ACC112 (cell line): ENCODE results near the gene PSMB10.
A peak's percentile ranks its signal among the peaks of the same experiment; 100 is the strongest.

Source experiments
- H2AFZ ChIP-seq: fragments of 200-600 bp; sonication (generic); one replicate; pipeline ENCODE4 v1.6.0; 2017; ENCODE audit warnings: antibody characterized with exemption, low read length; ENCODE audit not compliant: unreplicated experiment
- H3K27ac ChIP-seq: fragments of 200-600 bp; sonication (generic); 2 replicates; pipeline ENCODE4 v1.5.1; 2014; ENCODE audit warnings: low read depth, mild to moderate bottlenecking, antibody characterized with exemption, low read length, moderate library complexity
- H3K27me3 ChIP-seq: fragments of 200-600 bp; sonication (generic); 2 replicates; pipeline ENCODE4 v1.6.1; 2014; ENCODE audit warnings: mild to moderate bottlenecking, antibody characterized with exemption, low read length, moderate library complexity, mixed read lengths; ENCODE audit not compliant: insufficient read depth
- H3K36me3 ChIP-seq: fragments of 200-600 bp; sonication (generic); 2 replicates; pipeline ENCODE4 v1.6.1; 2016; ENCODE audit warnings: mild to moderate bottlenecking, antibody characterized with exemption, low read length, moderate library complexity, mixed read lengths; ENCODE audit not compliant: insufficient read depth
- H3K4me1 ChIP-seq: fragments of 200-600 bp; sonication (generic); one replicate; pipeline ENCODE4 v1.6.1; 2016; ENCODE audit warnings: low read length, mixed read lengths; ENCODE audit not compliant: insufficient read depth, unreplicated experiment, control insufficient read depth
- H3K4me3 ChIP-seq: fragments of 200-600 bp; sonication (generic); 2 replicates; pipeline ENCODE4 v1.5.1; 2014; ENCODE audit warnings: mild to moderate bottlenecking, low read depth, low read length
- H3K79me2 ChIP-seq: fragments of 200-600 bp; sonication (generic); one replicate; pipeline ENCODE4 v1.6.0; 2016; ENCODE audit warnings: low read length; ENCODE audit not compliant: control insufficient read depth, unreplicated experiment, insufficient read depth

Gene PSMB10

GRCh38 chr16:67931712-67932461 is 4.8 kb downstream of the PSMB10 start, which contains the start of gene CTRL:
Gene CTRL, minus strand, starts transcription at chr16:67931862. Its CDS starts 10 bp downstream, at chr16:67931852.
- Histone ChIP-seq H3K27me3 (no peaks in the 10 kb centered on the region), H3K4me3 (no peak within 1 kb of the TSS), H3K27ac (no peak within 1 kb of the TSS), H3K36me3 (no peaks in the 10 kb centered on the region), H3K79me2 (peaks cover 2% of the 10 kb centered on the region), H3K4me1 (peaks cover 10% of the 10 kb centered on the region), H2AFZ (no peak within 1 kb of the TSS)

- Histone ChIP-seq H3K27me3 (no peaks in the 10 kb centered on the region), H3K36me3 (no peaks in the 10 kb centered on the region), H3K27ac (no peak overlapping the region), H2AFZ (no peak overlapping the region), H3K79me2 (no peaks in the 10 kb centered on the region), H3K4me3 (no peak overlapping the region), H3K4me1 (peaks cover 21% of the 10 kb centered on the region)
Measured at GRCh38 chr16:67930678-67931211, 5.9 kb downstream of the PSMB10 start.

- Histone ChIP-seq H3K4me3 (no peak overlapping the region), H3K27me3 (no peaks in the 10 kb centered on the region), H3K27ac (no peak overlapping the region), H3K36me3 (no peaks in the 10 kb centered on the region), H3K79me2 (no peaks in the 10 kb centered on the region), H2AFZ (no peak overlapping the region), H3K4me1 (peaks cover 21% of the 10 kb centered on the region)
Measured at GRCh38 chr16:67930191-67930590, 6.5 kb downstream of the PSMB10 start.

GRCh38 chr16:67928561-67929364 is 7.9 kb downstream of the PSMB10 start:
- Histone ChIP-seq H3K79me2 (no peaks in the 10 kb centered on the region), H3K4me1 (peaks cover 14% of the 10 kb centered on the region), H3K27me3 (no peaks in the 10 kb centered on the region), H3K36me3 (no peaks in the 10 kb centered on the region), H2AFZ (no peak overlapping the region), H3K4me3 (no peak overlapping the region), H3K27ac (no peak overlapping the region)

GRCh38 chr16:67928147-67928546 is 8.5 kb downstream of the PSMB10 start:
- no peak overlapping the region for H3K27ac ChIP-seq
- H3K79me2 ChIP-seq: no peaks in the 10 kb centered on the region
- H3K4me3 ChIP-seq: no peak overlapping the region
- no peak overlapping the region for H2AFZ ChIP-seq
- H3K4me1 ChIP-seq: peaks cover 14% of the 10 kb centered on the region
- H3K27me3 ChIP-seq: no peaks in the 10 kb centered on the region
- H3K36me3 ChIP-seq: no peaks in the 10 kb centered on the region

- Histone ChIP-seq H3K4me1 (peaks cover 14% of the 10 kb centered on the region), H2AFZ (no peak overlapping the region), H3K27me3 (no peaks in the 10 kb centered on the region), H3K36me3 (no peaks in the 10 kb centered on the region), H3K27ac (no peak overlapping the region), H3K79me2 (no peaks in the 10 kb centered on the region), H3K4me3 (no peak overlapping the region)
Measured at GRCh38 chr16:67927131-67927941, 9.3 kb downstream of the PSMB10 start.

GRCh38 chr16:67926181-67926750 is 10.4 kb downstream of the PSMB10 start:
- peak overlapping the region; percentile 5; the same call in 1 of the 2 replicates for H3K27ac ChIP-seq
- no peaks in the 10 kb centered on the region for H3K27me3 ChIP-seq
- H3K79me2 ChIP-seq: no peaks in the 10 kb centered on the region
- no peaks in the 10 kb centered on the region for H3K36me3 ChIP-seq
- H3K4me1 ChIP-seq: peaks cover 14% of the 10 kb centered on the region
- no peak overlapping the region for H3K4me3 ChIP-seq
- H2AFZ ChIP-seq: no peak overlapping the region

GRCh38 chr16:67924140-67924906 is 12.3 kb downstream of the PSMB10 start:
- H3K36me3 ChIP-seq: no peaks in the 10 kb centered on the region
- no peaks in the 10 kb centered on the region for H3K27me3 ChIP-seq
- H3K79me2 ChIP-seq: peaks cover under 1% of the 10 kb centered on the region
- no peak overlapping the region for H3K4me3 ChIP-seq
- H2AFZ ChIP-seq: no peak overlapping the region
- H3K27ac ChIP-seq: no peak overlapping the region
- H3K4me1 ChIP-seq: peaks cover 14% of the 10 kb centered on the region

- H3K36me3 ChIP-seq: no peaks in the 10 kb centered on the region
- no peak overlapping the region for H3K27ac ChIP-seq
- H3K79me2 ChIP-seq: peaks cover 8% of the 10 kb centered on the region
- H3K4me1 ChIP-seq: peaks cover 14% of the 10 kb centered on the region
- no peaks in the 10 kb centered on the region for H3K27me3 ChIP-seq
- no peak overlapping the region for H3K4me3 ChIP-seq
- H2AFZ ChIP-seq: no peak overlapping the region
Measured at GRCh38 chr16:67923414-67924116, 13.1 kb downstream of the PSMB10 start.
